Loucy (cell line): ENCODE results near the gene PDE6C.

Experiments
- H2AFZ ChIP-seq: fragments of 200-600 bp; sonication (generic); 2 replicates; pipeline ENCODE4 v1.6.0; 2016; ENCODE audit warnings: antibody characterized with exemption, mild to moderate bottlenecking, low read length, moderate library complexity
- H3F3A ChIP-seq: fragments of 200-600 bp; 2 replicates; pipeline ENCODE4 v1.6.0; 2016; ENCODE audit warnings: antibody characterized with exemption, low read depth, mild to moderate bottlenecking
- H3K27me3 ChIP-seq: fragments of 200-600 bp; sonication (generic); 2 replicates; pipeline ENCODE4 v1.6.1; 2014; ENCODE audit warnings: low read length, mild to moderate bottlenecking; ENCODE audit not compliant: insufficient read depth, poor library complexity, severe bottlenecking
- H3K36me3 ChIP-seq: fragments of 200-600 bp; sonication (generic); 2 replicates; pipeline ENCODE4 v1.6.1; 2016; ENCODE audit warnings: low read length; ENCODE audit not compliant: insufficient read depth
- H3K4me1 ChIP-seq: fragments of 200-600 bp; sonication (generic); 2 replicates; pipeline ENCODE4 v1.5.1; 2014; ENCODE audit warnings: low read length, mild to moderate bottlenecking; ENCODE audit not compliant: insufficient read depth, poor library complexity, severe bottlenecking
- H3K4me2 ChIP-seq: fragments of 200-600 bp; sonication (generic); 2 replicates; pipeline ENCODE4 v1.6.0; 2014; ENCODE audit warnings: antibody characterized with exemption, low read length, low read depth, mild to moderate bottlenecking; ENCODE audit not compliant: poor library complexity, severe bottlenecking
- H3K4me3 ChIP-seq: fragments of 200-600 bp; sonication (generic); 2 replicates; pipeline ENCODE4 v1.5.1; 2014; ENCODE audit warnings: low read length, mild to moderate bottlenecking, mixed read lengths; ENCODE audit not compliant: poor library complexity, severe bottlenecking
- H3K79me2 ChIP-seq: fragments of 200-600 bp; sonication (generic); 2 replicates; pipeline ENCODE4 v1.6.1; 2014; ENCODE audit warnings: low read length; ENCODE audit not compliant: insufficient read depth
- H3K9ac ChIP-seq: fragments of 200-600 bp; sonication (generic); 2 replicates; pipeline ENCODE4 v1.6.0; 2014; ENCODE audit warnings: mild to moderate bottlenecking, low read depth, low read length, moderate library complexity; ENCODE audit not compliant: poor library complexity, severe bottlenecking
- H3K9me2 ChIP-seq: fragments of 200-600 bp; sonication (generic); replicated peaks from 2 replicates; pipeline ENCODE4 v1.6.1; 2016; ENCODE audit warnings: low read depth, low read length, mixed read lengths
- H3K9me3 ChIP-seq: fragments of 200-600 bp; sonication (generic); 2 replicates; pipeline ENCODE4 v1.6.1; 2014; ENCODE audit warnings: mild to moderate bottlenecking, antibody characterized with exemption, low read length, low read depth; ENCODE audit not compliant: insufficient read depth
- H4K20me1 ChIP-seq: fragments of 200-600 bp; sonication (generic); 2 replicates; pipeline ENCODE4 v1.6.0; 2014; ENCODE audit warnings: antibody characterized with exemption, low read length, mild to moderate bottlenecking; ENCODE audit not compliant: insufficient read depth, poor library complexity, severe bottlenecking
- EZH2phosphoT487 ChIP-seq: fragments of 200-600 bp; IDR thresholded peaks from 2 replicates; pipeline ENCODE4 v1.6.1; 2018; ENCODE audit warnings: antibody characterized with exemption, mild to moderate bottlenecking, moderate library complexity, borderline replicate concordance
- TF ChIP-seq, protein P1 (sequence below): fragments of 200-600 bp; sonication (generic); conservative IDR thresholded peaks from 2 replicates; pipeline ENCODE4 v1.5.1; 2014; ENCODE audit warnings: mild to moderate bottlenecking, antibody characterized with exemption, low read length

PDE6C gene

DNA sequence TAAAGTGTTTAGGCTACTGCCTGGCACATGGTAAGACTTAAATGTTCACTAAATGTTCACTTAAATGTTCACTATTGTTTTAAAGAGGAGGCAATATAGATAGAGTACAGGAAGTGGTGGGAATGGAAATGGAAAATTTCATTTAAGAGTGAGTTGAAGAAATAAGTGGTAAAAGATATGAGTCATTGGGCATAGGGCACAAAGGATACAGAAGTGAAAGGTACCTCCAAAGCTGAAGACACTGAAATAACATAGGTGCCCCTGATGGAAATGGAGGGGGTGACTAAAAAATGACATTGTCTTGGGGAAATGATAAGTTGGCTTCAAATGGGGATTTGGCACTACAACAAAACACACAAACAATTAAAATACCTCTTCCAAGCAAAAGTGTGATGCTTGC lies 95.3 kb downstream of the PDE6C start:
- Histone ChIP-seq H3K4me2 (no peak overlapping the region), H3K9ac (no peak overlapping the region), H3K4me1 (peaks cover 9% of the 10 kb centered on the region), H3K27me3 (peaks cover 5% of the 10 kb centered on the region), H3K9me3 (no peaks in the 10 kb centered on the region), H3K9me2 (no peaks in the 10 kb centered on the region), H3K4me3 (no peak overlapping the region), H2AFZ (no peak overlapping the region), H3K36me3 (no peaks in the 10 kb centered on the region), H3F3A (no peaks in the 10 kb centered on the region), H4K20me1 (no peaks in the 10 kb centered on the region), H3K79me2 (no peaks in the 10 kb centered on the region)
- TF ChIP-seq, protein P1, sequence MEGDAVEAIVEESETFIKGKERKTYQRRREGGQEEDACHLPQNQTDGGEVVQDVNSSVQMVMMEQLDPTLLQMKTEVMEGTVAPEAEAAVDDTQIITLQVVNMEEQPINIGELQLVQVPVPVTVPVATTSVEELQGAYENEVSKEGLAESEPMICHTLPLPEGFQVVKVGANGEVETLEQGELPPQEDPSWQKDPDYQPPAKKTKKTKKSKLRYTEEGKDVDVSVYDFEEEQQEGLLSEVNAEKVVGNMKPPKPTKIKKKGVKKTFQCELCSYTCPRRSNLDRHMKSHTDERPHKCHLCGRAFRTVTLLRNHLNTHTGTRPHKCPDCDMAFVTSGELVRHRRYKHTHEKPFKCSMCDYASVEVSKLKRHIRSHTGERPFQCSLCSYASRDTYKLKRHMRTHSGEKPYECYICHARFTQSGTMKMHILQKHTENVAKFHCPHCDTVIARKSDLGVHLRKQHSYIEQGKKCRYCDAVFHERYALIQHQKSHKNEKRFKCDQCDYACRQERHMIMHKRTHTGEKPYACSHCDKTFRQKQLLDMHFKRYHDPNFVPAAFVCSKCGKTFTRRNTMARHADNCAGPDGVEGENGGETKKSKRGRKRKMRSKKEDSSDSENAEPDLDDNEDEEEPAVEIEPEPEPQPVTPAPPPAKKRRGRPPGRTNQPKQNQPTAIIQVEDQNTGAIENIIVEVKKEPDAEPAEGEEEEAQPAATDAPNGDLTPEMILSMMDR = no peak
- TF ChIP-seq EZH2phosphoT487 = no peak

DNA sequence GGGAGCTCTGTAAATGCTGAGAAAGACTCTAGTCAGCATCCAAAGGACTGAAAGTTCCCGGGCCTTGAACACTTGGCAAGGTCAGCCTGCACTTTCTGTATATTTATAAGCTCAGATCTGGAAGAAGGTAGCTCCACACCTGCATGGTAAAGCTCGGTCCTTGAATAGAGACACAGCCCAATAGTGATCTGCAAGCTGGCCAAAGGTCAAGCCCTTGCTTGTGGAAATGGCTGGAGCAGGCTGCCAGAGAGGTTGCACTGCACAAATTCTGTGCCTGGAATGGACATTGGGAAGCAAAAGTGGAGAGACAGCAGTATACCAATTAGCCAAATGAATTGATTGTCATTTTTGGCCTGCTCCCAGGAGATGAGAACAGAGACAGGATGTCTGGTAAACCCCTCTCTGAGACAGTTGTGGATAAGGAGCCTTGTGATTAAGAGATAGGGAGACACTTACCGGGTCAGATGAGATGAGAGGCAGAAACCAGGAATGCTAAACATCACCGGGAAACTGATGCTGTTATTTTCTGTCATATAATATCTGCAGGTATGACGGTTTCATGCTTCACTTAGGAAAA lies 98.1 kb downstream of the PDE6C start:
- Histone ChIP-seq H3K27me3 (peaks cover 5% of the 10 kb centered on the region), H3K4me2 (no peak overlapping the region), H2AFZ (no peak overlapping the region), H3K9ac (no peak overlapping the region), H3K4me1 (no peaks in the 10 kb centered on the region), H4K20me1 (no peaks in the 10 kb centered on the region), H3K36me3 (no peaks in the 10 kb centered on the region), H3K9me3 (no peaks in the 10 kb centered on the region), H3F3A (no peaks in the 10 kb centered on the region), H3K79me2 (no peaks in the 10 kb centered on the region), H3K4me3 (no peak overlapping the region), H3K9me2 (no peaks in the 10 kb centered on the region)
- no peak for TF ChIP-seq EZH2phosphoT487
- TF ChIP-seq, protein P1 = no peak

GRCh38 chr10:93711891-93712290 lies 99.6 kb downstream of the PDE6C start:
- no peak overlapping the region for H2AFZ ChIP-seq
- H3K79me2 ChIP-seq = no peaks in the 10 kb centered on the region
- H3K9me3 ChIP-seq = no peaks in the 10 kb centered on the region
- no peaks in the 10 kb centered on the region for H3K9me2 ChIP-seq
- no peaks in the 10 kb centered on the region for H3K4me1 ChIP-seq
- H3K4me2 ChIP-seq = no peak overlapping the region
- no peak overlapping the region for H3K9ac ChIP-seq
- H3K27me3 ChIP-seq = peaks cover 5% of the 10 kb centered on the region
- no peaks in the 10 kb centered on the region for H3F3A ChIP-seq
- TF ChIP-seq, protein P1 = no peak
- no peak for TF ChIP-seq EZH2phosphoT487
- H3K36me3 ChIP-seq = no peaks in the 10 kb centered on the region
- H4K20me1 ChIP-seq = no peaks in the 10 kb centered on the region
- no peak overlapping the region for H3K4me3 ChIP-seq
